ENCODE measurements around the gene ACSBG1. TPM values are rescaled to one million over a fixed set of nuclear protein-coding genes. Genes with fewer than 3 reads are reported as not detected.

The ACSBG1 gene
- total RNA-seq, 2 donors from 2014 or later: 7.4 TPM; not detected in 1

DNA sequence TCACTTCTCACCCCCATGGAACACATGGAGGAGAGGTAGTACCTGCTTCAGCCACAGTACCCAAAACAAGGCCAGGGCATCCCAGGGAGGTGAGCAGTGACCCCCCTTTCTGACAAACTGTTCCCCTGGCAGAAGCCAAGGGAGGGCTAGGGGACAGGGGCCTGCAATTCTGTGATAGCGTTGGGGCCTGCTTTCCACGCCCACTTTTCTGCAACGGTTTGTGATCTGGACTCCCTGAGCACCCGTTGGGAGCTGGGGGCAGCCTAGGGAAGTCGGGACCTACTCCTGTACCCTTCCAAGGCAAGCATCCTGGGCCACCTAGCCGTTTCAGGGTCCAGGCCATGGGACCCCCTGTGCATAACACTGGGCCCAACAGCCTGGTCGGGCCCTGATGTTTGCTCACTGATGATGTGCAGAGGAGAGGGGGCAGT lies 29.0 kb upstream of the ACSBG1 start:
- DNase-seq (ENCODE audit: low spot score): no peak
- WGBS: 93% methylated on average over 7 of the region's 7 CpGs
- Histone ChIP-seq H3K4me1 (replicated peaks) (peaks cover 3% of the 10 kb centered on the region), H3K27ac (peak overlapping the region in 1 of 2 donors; percentile 90), H3K4me3 (no peak overlapping the region), H3K27me3 (replicated peaks; ENCODE audit: insufficient read depth) (no peaks in the 10 kb centered on the region), H3K36me3 (no peaks in the 10 kb centered on the region), H3K9me3 (no peaks in the 10 kb centered on the region)
- intact Hi-C loops (cut with DNase I): no loop called here
- TF ChIP-seq POLR2AphosphoS5 (IDR thresholded peaks at IDR 0.05) (no peak), POLR2A (IDR thresholded peaks at IDR 0.05) (no peak)
- TF ChIP-seq, protein P1, sequence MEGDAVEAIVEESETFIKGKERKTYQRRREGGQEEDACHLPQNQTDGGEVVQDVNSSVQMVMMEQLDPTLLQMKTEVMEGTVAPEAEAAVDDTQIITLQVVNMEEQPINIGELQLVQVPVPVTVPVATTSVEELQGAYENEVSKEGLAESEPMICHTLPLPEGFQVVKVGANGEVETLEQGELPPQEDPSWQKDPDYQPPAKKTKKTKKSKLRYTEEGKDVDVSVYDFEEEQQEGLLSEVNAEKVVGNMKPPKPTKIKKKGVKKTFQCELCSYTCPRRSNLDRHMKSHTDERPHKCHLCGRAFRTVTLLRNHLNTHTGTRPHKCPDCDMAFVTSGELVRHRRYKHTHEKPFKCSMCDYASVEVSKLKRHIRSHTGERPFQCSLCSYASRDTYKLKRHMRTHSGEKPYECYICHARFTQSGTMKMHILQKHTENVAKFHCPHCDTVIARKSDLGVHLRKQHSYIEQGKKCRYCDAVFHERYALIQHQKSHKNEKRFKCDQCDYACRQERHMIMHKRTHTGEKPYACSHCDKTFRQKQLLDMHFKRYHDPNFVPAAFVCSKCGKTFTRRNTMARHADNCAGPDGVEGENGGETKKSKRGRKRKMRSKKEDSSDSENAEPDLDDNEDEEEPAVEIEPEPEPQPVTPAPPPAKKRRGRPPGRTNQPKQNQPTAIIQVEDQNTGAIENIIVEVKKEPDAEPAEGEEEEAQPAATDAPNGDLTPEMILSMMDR (IDR thresholded peaks at IDR 0.05): no peak

DNA sequence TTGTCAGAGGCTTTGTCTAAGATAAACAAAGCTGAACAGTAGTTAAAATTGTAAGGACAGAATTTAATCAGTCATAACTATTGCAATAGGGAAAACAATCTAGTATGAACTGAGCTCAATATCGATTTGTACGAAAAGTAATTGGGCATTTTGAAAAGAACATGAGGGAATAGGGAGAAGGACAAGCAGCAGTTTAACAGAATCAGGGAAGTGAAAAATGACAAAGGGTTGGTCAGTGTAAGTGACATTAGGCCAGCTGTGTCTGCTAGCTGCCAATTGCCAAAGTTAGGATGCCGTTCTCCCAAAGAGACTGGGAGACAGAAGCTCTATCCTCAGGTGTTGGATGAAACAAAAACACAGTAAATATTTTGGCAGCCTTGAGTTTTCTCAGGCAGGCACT lies 26.7 kb upstream of the ACSBG1 start:
- Histone ChIP-seq H3K36me3 (no peaks in the 10 kb centered on the region), H3K27me3 (replicated peaks; ENCODE audit: insufficient read depth) (no peaks in the 10 kb centered on the region), H3K27ac (peak overlapping the region; percentile 10 to 26), H3K4me1 (replicated peaks) (no peaks in the 10 kb centered on the region), H3K4me3 (no peak overlapping the region), H3K9me3 (no peaks in the 10 kb centered on the region)
- TF ChIP-seq, protein P1 (IDR thresholded peaks at IDR 0.05): no peak
- TF ChIP-seq POLR2AphosphoS5 (IDR thresholded peaks at IDR 0.05) (no peak), POLR2A (IDR thresholded peaks at IDR 0.05) (no peak)
- no peak for DNase-seq (ENCODE audit: low spot score)
- 54% methylated on average over 3 of the region's 3 CpGs for WGBS
- intact Hi-C loops (cut with DNase I): no loop called here

DNA sequence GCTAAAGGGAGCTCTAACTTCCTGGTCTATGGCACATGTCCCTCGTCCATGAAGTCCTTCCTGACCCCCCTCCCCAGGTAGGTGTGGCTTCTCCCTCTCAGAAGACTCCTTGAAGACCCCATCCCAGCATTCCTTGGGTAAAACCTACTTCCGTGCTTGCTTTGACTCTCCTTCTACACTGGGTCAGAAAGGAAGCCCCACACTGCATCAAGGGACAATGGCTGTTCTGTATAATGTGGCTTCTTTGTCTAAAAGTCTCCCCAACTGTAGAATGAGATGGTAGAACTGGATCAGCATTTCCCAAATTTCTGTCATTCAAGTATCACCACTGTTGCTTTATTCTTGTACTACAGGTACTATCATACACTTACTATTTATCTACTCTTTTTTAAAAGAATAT lies 26.1 kb upstream of the ACSBG1 start:
- Histone ChIP-seq H3K4me1 (replicated peaks) (no peaks in the 10 kb centered on the region), H3K36me3 (no peaks in the 10 kb centered on the region), H3K9me3 (no peaks in the 10 kb centered on the region), H3K4me3 (no peak overlapping the region), H3K27ac (peak overlapping the region in 1 of 2 donors; percentile 26), H3K27me3 (replicated peaks; ENCODE audit: insufficient read depth) (no peaks in the 10 kb centered on the region)
- WGBS: 58% methylated on average over 2 of the region's 2 CpGs
- DNase-seq (ENCODE audit: low spot score): no peak
- intact Hi-C loops (cut with DNase I): no loop called here
- no peak for TF ChIP-seq POLR2A (IDR thresholded peaks at IDR 0.05)
- no peak for TF ChIP-seq POLR2AphosphoS5 (IDR thresholded peaks at IDR 0.05)
- TF ChIP-seq, protein P1 (IDR thresholded peaks at IDR 0.05): no peak

DNA sequence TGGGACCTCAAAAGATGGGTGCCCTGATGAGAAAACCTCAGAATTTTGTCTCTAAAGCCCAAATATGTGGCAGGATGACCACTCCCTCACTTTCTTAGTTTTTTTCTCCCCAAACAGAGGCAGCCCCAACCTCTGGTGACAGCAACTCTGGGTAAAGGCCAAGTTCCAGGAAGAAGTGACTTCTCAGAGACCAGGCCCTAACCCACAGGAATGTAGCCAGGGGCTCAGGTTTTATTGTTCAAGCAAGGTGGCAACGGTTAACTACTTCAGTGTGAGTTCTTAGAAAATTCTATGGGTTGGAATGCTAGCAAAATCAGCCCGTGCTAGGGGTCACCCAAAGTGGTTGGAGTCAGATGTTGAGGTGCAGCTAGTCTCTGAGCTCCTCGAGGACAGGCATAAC lies 24.9 kb upstream of the ACSBG1 start:
- DNase-seq (ENCODE audit: low spot score): no peak
- no peak for TF ChIP-seq POLR2A (IDR thresholded peaks at IDR 0.05)
- TF ChIP-seq, protein P1 (IDR thresholded peaks at IDR 0.05): no peak
- TF ChIP-seq POLR2AphosphoS5 (IDR thresholded peaks at IDR 0.05): no peak
- H3K4me1 ChIP-seq (replicated peaks): no peaks in the 10 kb centered on the region
- no peaks in the 10 kb centered on the region for H3K9me3 ChIP-seq
- no peak overlapping the region for H3K27ac ChIP-seq
- intact Hi-C loops (cut with DNase I): no loop called here
- no peaks in the 10 kb centered on the region for H3K27me3 ChIP-seq (replicated peaks; ENCODE audit: insufficient read depth)
- WGBS: 58% methylated on average over 3 of the region's 3 CpGs
- H3K36me3 ChIP-seq: no peaks in the 10 kb centered on the region
- H3K4me3 ChIP-seq: no peak overlapping the region

DNA sequence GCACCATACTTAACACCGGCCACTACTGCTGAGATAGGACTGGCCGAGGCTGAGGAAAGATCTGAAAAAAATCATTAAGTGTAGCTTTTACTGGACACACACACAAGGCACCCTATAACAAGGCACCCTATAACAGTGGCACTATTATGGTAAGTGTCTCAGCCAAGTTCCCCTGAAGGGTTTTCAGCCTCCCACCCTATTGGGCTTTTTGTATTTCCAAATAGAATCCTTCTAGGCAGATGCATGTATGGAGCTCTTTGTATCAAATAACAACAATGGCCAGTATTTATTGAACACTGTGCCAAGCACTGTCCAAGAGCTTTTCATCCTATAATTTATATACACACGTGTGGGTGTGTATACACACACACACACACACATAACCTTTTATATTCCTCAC lies 23.3 kb upstream of the ACSBG1 start:
- TF ChIP-seq, protein P1 (IDR thresholded peaks at IDR 0.05): no peak
- no peak for TF ChIP-seq POLR2AphosphoS5 (IDR thresholded peaks at IDR 0.05)
- no peak for TF ChIP-seq POLR2A (IDR thresholded peaks at IDR 0.05)
- Histone ChIP-seq H3K9me3 (no peaks in the 10 kb centered on the region), H3K27me3 (replicated peaks; ENCODE audit: insufficient read depth) (no peaks in the 10 kb centered on the region), H3K4me1 (replicated peaks) (no peaks in the 10 kb centered on the region), H3K4me3 (no peak overlapping the region), H3K27ac (no peak overlapping the region), H3K36me3 (no peaks in the 10 kb centered on the region)
- intact Hi-C loops (cut with DNase I): no loop called here
- no peak for DNase-seq (ENCODE audit: low spot score)
- WGBS: 57% methylated on average over 3 of the region's 3 CpGs

Data from prostate gland (tissue), 2 donors.